Left lung (tissue), 10 donors: Measurements from ENCODE around the gene CA11. TPM values are rescaled to one million over a fixed set of nuclear protein-coding genes. Genes with fewer than 3 reads are reported as not detected.
A peak's percentile ranks its signal among the peaks of the same experiment; 100 is the strongest.

ENCODE experiments used
- ATAC-seq: fragments of 200-7000 bp; cut with Tn5 transposase; one replicate; pipeline ENCODE4 v1.9.1; 2020; ENCODE audit warnings: moderate library complexity
- DNase-seq, 4 donors: peaks; one replicate each; pipeline ENCODE4 v3.0.0-alpha.2; 2013 to 2020
- H3K27ac ChIP-seq, 2 donors: fragments of 200-600 bp; sonication (generic) in 1 of 2; one replicate each; pipeline versions ENCODE4 v1.5.0 to v1.8.0; 2020 to 2021
- H3K27me3 ChIP-seq, 2 donors: fragments of 200-600 bp; sonication (generic) in 1 of 2; one replicate each; pipeline versions ENCODE4 v1.5.0 to v1.8.0; 2020 to 2021
- H3K36me3 ChIP-seq, 2 donors: fragments of 200-600 bp; sonication (generic) in 1 of 2; one replicate each; pipeline versions ENCODE4 v1.5.0 to v1.8.0; 2020 to 2021
- H3K4me1 ChIP-seq, 2 donors: fragments of 200-600 bp; one replicate each; pipeline ENCODE4 v1.8.0; 2021
- H3K4me3 ChIP-seq, 2 donors: fragments of 200-600 bp; sonication (generic) in 1 of 2; one replicate each; pipeline versions ENCODE4 v1.5.0 to v1.8.0; 2020 to 2021; ENCODE audit warnings: mild to moderate bottlenecking in 1 of 2
- H3K9me3 ChIP-seq, 2 donors: fragments of 200-600 bp; sonication (generic) in 1 of 2; one replicate each; pipeline versions ENCODE4 v1.5.0 to v1.8.0; 2020 to 2021
- intact Hi-C, 2 donors: fragments of 100-400 bp; cut with DNase I; formaldehyde crosslinking; loops; one replicate each; pipeline versions ENCODE4 v1.11.2 to v1.14.2; 2022
- polyA plus RNA-seq, 6 donors: library from polyadenylated mRNA; unstranded; fragments of 120-200 nt; gene quantifications; one replicate each; pipeline ENCODE4 v1.2.1, GENCODE V29; 2013; ENCODE audit not compliant: insufficient read length in 6 of 6
- total RNA-seq, 2 donors: library from RNA; stranded (reverse); fragmentation: NEBNext Ultra II Directional; extraction: Animal tissue kit (Norgen Biotek cat#: 25700); gene quantifications; one replicate each; pipeline ENCODE4 v1.2.1, GENCODE V29; 2021
- TF ChIP-seq, protein P1 (sequence below), 2 donors: fragments of 200-600 bp; sonication (generic) in 1 of 2; IDR thresholded peaks; one replicate each; pipeline versions ENCODE4 v1.5.0 to v1.8.0; 2021; ENCODE audit warnings: antibody characterized with exemption in 2 of 2
- donor health status: DM: no; HTN: yes; CAD: no.
- donor health status: DM: no; HTN: no; CAD: no.

CA11 gene
- total and polyA plus RNA-seq, 8 donors: 3.6 to 5.6 (median 4.5) TPM

DNA sequence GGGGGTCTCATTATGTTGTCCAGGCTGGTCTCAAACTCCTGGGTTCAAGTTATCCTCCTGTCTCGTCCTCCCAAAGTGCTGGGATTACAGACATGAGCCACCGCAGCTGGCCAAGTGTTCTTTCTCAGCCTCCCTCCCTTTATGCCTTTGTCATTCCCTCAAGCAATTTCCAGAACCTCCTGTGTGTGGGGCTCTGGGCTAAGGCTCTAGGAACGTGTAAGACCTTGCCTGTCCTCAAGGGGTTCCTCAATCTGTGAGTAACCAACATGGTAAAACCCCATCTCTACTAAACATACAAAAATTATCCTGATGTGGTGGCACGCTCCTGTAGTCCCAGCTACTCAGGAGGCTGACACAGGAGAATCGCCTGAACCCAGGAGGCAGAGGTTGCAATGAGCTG, 55.0 kb downstream of the CA11 start:
- Histone ChIP-seq H3K4me1 (peaks cover 0 to 10% of the 10 kb centered on the region in 2 donors), H3K27me3 (peaks cover 0 to 5% of the 10 kb centered on the region in 2 donors), H3K27ac (no peak overlapping the region), H3K4me3 (no peak overlapping the region), H3K9me3 (no peaks in the 10 kb centered on the region), H3K36me3 (no peaks in the 10 kb centered on the region)
- ATAC-seq: no peak
- TF ChIP-seq, protein P1, sequence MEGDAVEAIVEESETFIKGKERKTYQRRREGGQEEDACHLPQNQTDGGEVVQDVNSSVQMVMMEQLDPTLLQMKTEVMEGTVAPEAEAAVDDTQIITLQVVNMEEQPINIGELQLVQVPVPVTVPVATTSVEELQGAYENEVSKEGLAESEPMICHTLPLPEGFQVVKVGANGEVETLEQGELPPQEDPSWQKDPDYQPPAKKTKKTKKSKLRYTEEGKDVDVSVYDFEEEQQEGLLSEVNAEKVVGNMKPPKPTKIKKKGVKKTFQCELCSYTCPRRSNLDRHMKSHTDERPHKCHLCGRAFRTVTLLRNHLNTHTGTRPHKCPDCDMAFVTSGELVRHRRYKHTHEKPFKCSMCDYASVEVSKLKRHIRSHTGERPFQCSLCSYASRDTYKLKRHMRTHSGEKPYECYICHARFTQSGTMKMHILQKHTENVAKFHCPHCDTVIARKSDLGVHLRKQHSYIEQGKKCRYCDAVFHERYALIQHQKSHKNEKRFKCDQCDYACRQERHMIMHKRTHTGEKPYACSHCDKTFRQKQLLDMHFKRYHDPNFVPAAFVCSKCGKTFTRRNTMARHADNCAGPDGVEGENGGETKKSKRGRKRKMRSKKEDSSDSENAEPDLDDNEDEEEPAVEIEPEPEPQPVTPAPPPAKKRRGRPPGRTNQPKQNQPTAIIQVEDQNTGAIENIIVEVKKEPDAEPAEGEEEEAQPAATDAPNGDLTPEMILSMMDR (IDR thresholded peaks at IDR 0.05): no peak
- no peak for DNase-seq
- intact Hi-C loops: no loop called here

DNA sequence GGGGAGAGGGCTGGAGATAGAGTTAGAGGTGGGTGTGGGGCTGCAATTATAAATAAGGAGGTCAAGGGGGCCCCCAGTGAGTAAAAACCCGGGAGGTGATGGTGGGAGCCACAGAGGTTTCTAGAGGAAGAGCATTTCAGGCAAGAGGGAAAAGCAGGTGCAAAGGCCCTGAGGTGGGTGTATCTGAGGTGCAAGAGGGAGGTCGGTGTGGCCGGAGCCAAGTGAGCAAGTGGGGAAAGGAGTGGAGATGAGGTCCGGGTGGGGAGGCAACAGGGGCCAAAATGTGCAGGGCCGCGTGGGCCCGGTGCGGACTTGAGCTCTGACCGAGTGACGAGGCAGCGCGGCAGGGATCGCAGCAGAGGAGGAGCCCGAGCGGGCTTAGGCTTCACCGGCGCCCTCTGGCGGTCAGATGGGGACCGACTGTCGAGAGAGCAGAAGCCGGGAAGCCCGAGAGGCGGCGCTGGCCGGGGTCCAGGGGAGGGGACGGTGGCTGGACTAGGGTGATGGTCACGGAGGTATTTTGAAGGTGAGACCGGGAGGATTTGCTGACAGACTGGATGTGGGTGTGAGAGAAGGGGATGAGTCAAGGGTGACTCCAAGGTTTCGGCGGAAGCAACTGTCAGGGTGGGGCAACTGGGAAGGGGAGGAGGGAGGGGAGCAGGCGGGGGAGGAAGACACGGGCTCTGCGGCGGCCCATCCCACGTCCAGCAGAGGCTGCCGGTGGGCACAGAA, 57.2 kb downstream of the CA11 start:
- intact Hi-C loops: loop anchor here in 1 of 2 donors (10.0 kb wide), 1 partner anchor 84 kb away; no protein-coding TSS in a partner anchor
- ATAC-seq (peak; percentile 86), DNase-seq (peak; percentile 73 to 99 (median 90))
- peaks cover 3 to 16% of the 10 kb centered on the region in 2 donors for H3K4me1 ChIP-seq
- no peak overlapping the region for H3K27ac ChIP-seq
- TF ChIP-seq, protein P1 (IDR thresholded peaks at IDR 0.05): peak; percentile 85 to 94
- H3K36me3 ChIP-seq: no peaks in the 10 kb centered on the region
- peak overlapping the region; percentile 22 to 24 for H3K4me3 ChIP-seq
- peaks cover 0 to 9% of the 10 kb centered on the region in 2 donors for H3K27me3 ChIP-seq
- no peaks in the 10 kb centered on the region for H3K9me3 ChIP-seq

Other genes with a start within 250 kb of the CA11 start
- gene GRWD1, start 200.2 kb downstream of the CA11 start, total RNA-seq: 10 to 100 TPM; 21.5 to 33.8 TPM
- 10 to 100 TPM; 18.4 to 29.0 (median 24.4) TPM for gene GRWD1, start 200.2 kb downstream of the CA11 start, polyA plus RNA-seq
- under 1 TPM; 0.52 to 0.61 TPM for gene KCNJ14, start 190.6 kb downstream of the CA11 start, total RNA-seq
- 1 to 10 TPM in 5 of 6 donors, under 1 TPM in 1; 0.94 to 1.3 (median 1.2) TPM for gene KCNJ14, start 190.6 kb downstream of the CA11 start, polyA plus RNA-seq
- 10 to 100 TPM; 49.8 to 65.9 TPM for gene CYTH2, start 176.8 kb downstream of the CA11 start, total RNA-seq
- gene CYTH2, start 176.8 kb downstream of the CA11 start, polyA plus RNA-seq: 100 to 1,000 TPM in 2 of 6 donors, 10 to 100 TPM in 4; 86.5 to 108 (median 91.5) TPM
- 1 to 10 TPM; 4.4 to 9.5 TPM for gene LMTK3, start 134.4 kb downstream of the CA11 start, total RNA-seq
- 1 to 10 TPM; 1.7 to 3.5 (median 2.6) TPM for gene LMTK3, start 134.4 kb downstream of the CA11 start, polyA plus RNA-seq
- 1 to 10 TPM; 2.8 to 6.3 TPM for gene SULT2B1, start 94.0 kb downstream of the CA11 start, total RNA-seq
- gene SULT2B1, start 94.0 kb downstream of the CA11 start, polyA plus RNA-seq: 1 to 10 TPM; 2.1 to 3.8 (median 2.9) TPM
- not detected for gene SPACA4, start 39.4 kb downstream of the CA11 start, total RNA-seq
- under 1 TPM; 0.17 to 0.78 (median 0.26) TPM for gene SPACA4, start 39.4 kb downstream of the CA11 start, polyA plus RNA-seq
- 10 to 100 TPM; 15.5 to 50.0 TPM for gene FAM83E, start 31.1 kb downstream of the CA11 start, total RNA-seq
- 10 to 100 TPM in 2 of 6 donors, 1 to 10 TPM in 4; 4.7 to 12.3 (median 5.8) TPM for gene FAM83E, start 31.1 kb downstream of the CA11 start, polyA plus RNA-seq
- 1,000 to 10,000 TPM; 1,028 to 1,088 TPM for gene RPL18, start 27.0 kb downstream of the CA11 start, total RNA-seq
- gene RPL18, start 27.0 kb downstream of the CA11 start, polyA plus RNA-seq: 1,000 to 10,000 TPM; 1,451 to 1,744 (median 1,588) TPM
- gene SPHK2, start 26.7 kb downstream of the CA11 start, total RNA-seq: 10 to 100 TPM; 21.3 to 27.5 TPM
- gene SPHK2, start 26.7 kb downstream of the CA11 start, polyA plus RNA-seq: 10 to 100 TPM; 10.2 to 17.1 (median 14.1) TPM
- 10 to 100 TPM in 1 of 2 donors, 1 to 10 TPM in 1; 8.9 to 10.5 TPM for gene DBP, start 8.8 kb downstream of the CA11 start, total RNA-seq
- 10 to 100 TPM in 2 of 6 donors, 1 to 10 TPM in 4; 6.4 to 11.1 (median 9.5) TPM for gene DBP, start 8.8 kb downstream of the CA11 start, polyA plus RNA-seq
- under 1 TPM; 0.29 to 0.73 TPM for gene NTN5, start 26.8 kb upstream of the CA11 start, total RNA-seq
- gene NTN5, start 26.8 kb upstream of the CA11 start, polyA plus RNA-seq: 1 to 10 TPM in 4 of 6 donors, under 1 TPM in 2; 0.66 to 1.4 (median 1.1) TPM
- 1 to 10 TPM; 1.1 to 2.7 TPM for gene FUT2, start 49.8 kb upstream of the CA11 start, total RNA-seq
- gene FUT2, start 49.8 kb upstream of the CA11 start, polyA plus RNA-seq: 1 to 10 TPM; 2.1 to 3.7 (median 2.8) TPM
- 1 to 10 TPM; 1.3 to 1.5 TPM for gene MAMSTR, start 73.5 kb upstream of the CA11 start, total RNA-seq
- gene MAMSTR, start 73.5 kb upstream of the CA11 start, polyA plus RNA-seq: 1 to 10 TPM; 4.3 to 5.2 (median 4.6) TPM
- gene RASIP1, start 94.4 kb upstream of the CA11 start, total RNA-seq: 10 to 100 TPM; 15.0 to 25.4 TPM
- 10 to 100 TPM; 16.0 to 29.9 (median 23.8) TPM for gene RASIP1, start 94.4 kb upstream of the CA11 start, polyA plus RNA-seq
- 1 to 10 TPM in 1 of 2 donors, under 1 TPM in 1; 0.96 to 1.5 TPM for gene IZUMO1, start 100.7 kb upstream of the CA11 start, total RNA-seq
- gene IZUMO1, start 100.7 kb upstream of the CA11 start, polyA plus RNA-seq: 1 to 10 TPM; 1.1 to 3.6 (median 1.8) TPM
- 1 to 10 TPM; 6.0 to 8.7 TPM for gene FUT1, start 106.5 kb upstream of the CA11 start, total RNA-seq
- 1 to 10 TPM; 5.1 to 8.6 (median 6.5) TPM for gene FUT1, start 106.5 kb upstream of the CA11 start, polyA plus RNA-seq
- gene FGF21, start 109.3 kb upstream of the CA11 start, total RNA-seq: not detected
- not detected for gene FGF21, start 109.3 kb upstream of the CA11 start, polyA plus RNA-seq
- 10 to 100 TPM; 68.5 to 87.5 TPM for gene BCAT2, start 164.8 kb upstream of the CA11 start, total RNA-seq
- gene BCAT2, start 164.8 kb upstream of the CA11 start, polyA plus RNA-seq: 10 to 100 TPM; 37.0 to 50.1 (median 42.2) TPM
- 10 to 100 TPM; 10.1 to 20.3 TPM for gene HSD17B14, start 190.3 kb upstream of the CA11 start, total RNA-seq
- 10 to 100 TPM in 1 of 6 donors, 1 to 10 TPM in 5; 6.7 to 10.9 (median 8.6) TPM for gene HSD17B14, start 190.3 kb upstream of the CA11 start, polyA plus RNA-seq
- 10 to 100 TPM; 21.0 to 37.3 TPM for gene PLEKHA4, start 222.4 kb upstream of the CA11 start, total RNA-seq
- gene PLEKHA4, start 222.4 kb upstream of the CA11 start, polyA plus RNA-seq: 10 to 100 TPM; 14.4 to 21.1 (median 17.4) TPM
- 10 to 100 TPM; 68.4 to 74.8 TPM for gene PPP1R15A, start 226.2 kb upstream of the CA11 start, total RNA-seq
- gene PPP1R15A, start 226.2 kb upstream of the CA11 start, polyA plus RNA-seq: 100 to 1,000 TPM in 1 of 6 donors, 10 to 100 TPM in 5; 36.3 to 110 (median 58.4) TPM